Myometrial cell (primary cell): ENCODE results near the gene DYNLRB2. TPM values are rescaled to one million over a fixed set of nuclear protein-coding genes. Genes with fewer than 3 reads are reported as not detected.

Experiments used
- total RNA-seq: library from RNA; depleted of rRNA; stranded (reverse); fragments of >200 nt; gene quantifications from 2 replicates; pipeline ENCODE4 v1.2.3, GENCODE V29; 2015

The DYNLRB2 gene
- total RNA-seq, result 0.86 TPM in 1 of 2 replicates, not detected in the other

DNA sequence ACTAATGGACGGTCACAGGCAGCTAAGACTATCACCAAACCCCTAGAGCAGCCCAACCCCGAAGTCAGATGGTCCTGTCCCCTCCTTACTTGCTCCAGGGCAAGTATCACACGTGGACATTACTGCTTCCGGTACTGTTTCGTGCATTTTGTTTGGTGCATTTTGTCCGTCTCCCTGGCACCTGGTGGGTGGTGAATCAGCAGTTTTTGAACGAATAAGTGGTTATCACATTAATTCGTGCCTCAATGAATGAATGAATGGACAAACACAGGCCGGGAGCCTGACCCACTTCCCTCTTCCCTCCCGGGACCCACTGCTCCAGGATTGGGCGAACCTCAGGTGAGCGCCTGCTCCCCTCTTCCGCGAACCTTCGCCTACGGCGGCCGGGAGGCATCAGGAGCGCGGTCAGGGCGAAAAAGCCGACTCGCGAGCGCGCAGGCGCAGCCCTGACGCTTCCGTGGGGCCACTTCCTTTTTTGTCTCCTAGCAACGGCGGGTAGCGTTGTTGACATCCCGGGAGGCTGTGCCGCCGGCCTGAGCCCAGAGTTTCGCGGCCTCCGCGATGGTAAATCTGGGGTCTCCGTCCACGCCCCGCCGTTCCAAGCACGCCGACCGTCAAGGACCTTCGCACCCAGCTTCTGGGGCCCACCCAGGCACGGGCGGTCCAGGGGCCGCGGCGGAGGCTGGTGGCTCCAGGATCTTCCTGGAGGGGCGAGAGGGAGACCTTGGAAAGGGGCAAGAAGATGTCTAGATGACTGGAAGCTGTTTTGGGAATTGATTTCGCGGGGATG, at the start of gene DYNLRB2:
DYNLRB2 (plus strand) TSS at position 478 of the 790 bp plus-strand sequence; CDS start at position 562, 84 bp downstream.

